HCT116 (cell line): ENCODE measurements around the gene CHMP4B. TPM values are rescaled to one million over a fixed set of nuclear protein-coding genes. Genes with fewer than 3 reads are reported as not detected.

ENCODE experiments used
- ATAC-seq: fragments of 200-7000 bp; cut with Tn5 transposase; 2 replicates; pipeline ENCODE4 v1.9.1; 2020; ENCODE audit warnings: mild to moderate bottlenecking, moderate library complexity
- BruUV-seq: library from RNA; stranded (reverse); fragments of 400-500 nt; replicated peaks from 2 replicates; lab custom pipeline; 2021; lab: Mats Ljungman, UMichigan
- CTCF ChIA-PET: fragments of 300-600 bp; sonication (Branson Sonifier 250); formaldehyde crosslinking; loops from one replicate; lab custom pipeline; 2021; ENCODE audit warnings: antibody characterized with exemption; lab: Charles Lee
- POLR2A ChIA-PET: fragments of 300-600, 350-600 bp; sonication (Branson Sonifier 250); formaldehyde crosslinking; loops from one replicate; lab custom pipeline; 2021; ENCODE audit warnings: antibody characterized with exemption; lab: Charles Lee
- RAD21 ChIA-PET, 2 experiments: fragments of 300-600 bp; sonication (Branson Sonifier 250); formaldehyde crosslinking; loops; one replicate each; lab custom pipeline; 2023; ENCODE audit warnings: low total read pairs in 2 of 2; ENCODE audit not compliant: uncharacterized antibody in 2 of 2, unreplicated experiment in 2 of 2, low non-redundant PET in 1 of 2; lab: Charles Lee
- DNase-seq: peaks from one replicate; pipeline ENCODE4 v3.0.0-alpha.2; 2010; ENCODE audit warnings: low read depth, low spot score
- H2AFZ ChIP-seq: fragments of 200-600 bp; shearing (Covaris generic), sonication (generic); 2 replicates; pipeline ENCODE4 v1.6.1; 2017; ENCODE audit warnings: low read depth, mixed run types, mixed read lengths, antibody characterized with exemption, low read length; ENCODE audit not compliant: poor library complexity, severe bottlenecking
- H3K27ac ChIP-seq: 2 replicates; pipeline ENCODE4 v1.5.1; 2012; ENCODE audit warnings: low read depth, low read length
- H3K27me3 ChIP-seq: fragments of 200-600 bp; sonication (generic); 2 replicates; pipeline ENCODE4 v1.6.1; 2016; ENCODE audit warnings: mixed run types, low read length, mixed read lengths; ENCODE audit not compliant: insufficient read depth
- H3K36me3 ChIP-seq, 2 experiments: fragments of 200-500 bp in 1 of 2; fragments of 200-600 bp in 1 of 2; sonication (Bioruptor generic) in 1 of 2; sonication (generic) in 1 of 2; 2 replicates each; pipeline versions ENCODE4 v1.5.1 to v1.6.1; 2014 to 2016; ENCODE audit warnings: low read length in 2 of 2, inconsistent platforms in 1 of 2, mixed read lengths in 1 of 2, mixed run types in 1 of 2; ENCODE audit not compliant: insufficient read depth in 2 of 2, control insufficient read depth in 1 of 2
- H3K4me1 ChIP-seq, 2 experiments: fragments of 200-600 bp in 1 of 2; sonication (generic) in 1 of 2; 2 replicates each; pipeline versions ENCODE4 v1.5.1 to v1.6.1; 2012 to 2017; ENCODE audit warnings: low read length in 2 of 2, inconsistent platforms in 1 of 2, mild to moderate bottlenecking in 1 of 2, mixed read lengths in 1 of 2, mixed run types in 1 of 2, moderate library complexity in 1 of 2; ENCODE audit not compliant: insufficient read depth in 2 of 2, control insufficient read depth in 1 of 2
- H3K4me2 ChIP-seq: fragments of 200-600 bp; sonication (generic); 2 replicates; pipeline ENCODE4 v1.6.1; 2017; ENCODE audit warnings: mixed run types, low read length, mixed read lengths
- H3K4me3 ChIP-seq, 2 experiments: fragments of 200-600 bp in 1 of 2; sonication (generic) in 1 of 2; replicated peaks in 1 of 2; 2 replicates each; pipeline ENCODE4 v1.5.1; 2011 to 2016; ENCODE audit warnings: low read length in 2 of 2, control low read depth in 1 of 2, low read depth in 1 of 2, mild to moderate bottlenecking in 1 of 2, mixed read lengths in 1 of 2, mixed run types in 1 of 2
- H3K79me2 ChIP-seq: fragments of 200-600 bp; sonication (generic); 2 replicates; pipeline ENCODE4 v1.6.1; 2017; ENCODE audit warnings: mild to moderate bottlenecking, mixed run types, low read length, moderate library complexity, mixed read lengths; ENCODE audit not compliant: insufficient read depth
- H3K9ac ChIP-seq: fragments of 200-600 bp; sonication (generic); 2 replicates; pipeline ENCODE4 v1.6.1; 2016; ENCODE audit warnings: low read length, mixed read lengths
- H3K9me2 ChIP-seq: fragments of 200-600 bp; sonication (generic), shearing (Covaris generic); 2 replicates; pipeline ENCODE4 v1.6.1; 2017; ENCODE audit warnings: mixed run types, mild to moderate bottlenecking, moderate library complexity; ENCODE audit not compliant: insufficient read depth
- H3K9me3 ChIP-seq, 2 experiments: fragments of 200-500 bp in 1 of 2; fragments of 200-600 bp in 1 of 2; sonication (Bioruptor generic) in 1 of 2; sonication (generic) in 1 of 2; 2 replicates each; pipeline ENCODE4 v1.6.1; 2014 to 2017; ENCODE audit warnings: low read length in 2 of 2, mixed read lengths in 2 of 2, inconsistent platforms in 1 of 2, low read depth in 1 of 2, mild to moderate bottlenecking in 1 of 2, mixed run types in 1 of 2, moderate library complexity in 1 of 2; ENCODE audit not compliant: control insufficient read depth in 1 of 2, insufficient read depth in 1 of 2
- H4K20me1 ChIP-seq: fragments of 200-600 bp; sonication (generic), shearing (Covaris generic); 2 replicates; pipeline ENCODE4 v1.6.1; 2017; ENCODE audit warnings: mixed run types, mild to moderate bottlenecking, moderate library complexity; ENCODE audit not compliant: insufficient read depth
- CBX3 ChIP-seq: IDR thresholded peaks from 2 replicates; pipeline ENCODE4 v1.6.1; 2012; ENCODE audit warnings: low read depth
- EGR1 ChIP-seq: IDR thresholded peaks from 2 replicates; pipeline ENCODE4 v1.6.1; 2012; ENCODE audit warnings: low read depth
- EZH2 ChIP-seq: fragments of 200-600 bp; sonication (generic); IDR thresholded peaks from 2 replicates; pipeline ENCODE4 v1.6.1; 2017; ENCODE audit warnings: antibody characterized with exemption, mixed run types
- EZH2phosphoT487 ChIP-seq: fragments of 200-600 bp; IDR thresholded peaks from 2 replicates; pipeline ENCODE4 v1.6.1; 2018; ENCODE audit warnings: antibody characterized with exemption, borderline replicate concordance
- SP1 ChIP-seq: IDR thresholded peaks from 2 replicates; pipeline ENCODE4 v1.6.1; 2012; ENCODE audit warnings: low read depth
- TCF7L2 ChIP-seq: IDR thresholded peaks from 2 replicates; pipeline ENCODE4 v1.7.0; 2011; ENCODE audit warnings: borderline replicate concordance, inconsistent platforms; ENCODE audit not compliant: insufficient read depth, insufficient read length; ENCODE audit errors: extremely low read depth
- ZFX ChIP-seq: fragments of 450-650 bp; IDR thresholded peaks from 2 replicates; pipeline ENCODE4 v1.6.1; 2017
- ZNF274 ChIP-seq: fragments of 200-500 bp; sonication (Bioruptor generic); IDR thresholded peaks from 2 replicates; pipeline ENCODE4 v1.6.1; 2014; ENCODE audit warnings: mild to moderate bottlenecking, low read depth, low read length, inconsistent platforms
- intact Hi-C: fragments of 100-400 bp; cut with micrococcal nuclease; formaldehyde crosslinking; loops from 2 replicates; pipeline ENCODE4 v1.10.0; 2022
- total RNA-seq: library from RNA; stranded (reverse); gene quantifications from one replicate; pipeline ENCODE4 v1.2.1, GENCODE V29; 2021; ENCODE audit not compliant: unreplicated experiment
- TF ChIP-seq, protein P1 (sequence below): IDR thresholded peaks from 2 replicates; pipeline ENCODE4 v1.6.1; 2012; ENCODE audit warnings: low read depth
- TF ChIP-seq, protein P2 (sequence below): IDR thresholded peaks from 2 replicates; pipeline ENCODE4 v1.6.1; 2012
- TF ChIP-seq, protein P3 (sequence below), 3 experiments: fragments of 200-600 bp in 1 of 3; sonication (generic) in 1 of 3; IDR thresholded peaks in 2 of 3; conservative IDR thresholded peaks in 1 of 3; 2 replicates each; pipeline ENCODE4 v1.5.1; 2012 to 2017; ENCODE audit warnings: low read depth in 2 of 3, low read length in 2 of 3, antibody characterized with exemption in 1 of 3, borderline replicate concordance in 1 of 3, control low read depth in 1 of 3, mild to moderate bottlenecking in 1 of 3, mixed read lengths in 1 of 3, mixed run types in 1 of 3, moderate library complexity in 1 of 3; ENCODE audit not compliant: insufficient read depth in 1 of 3
- TF ChIP-seq, protein P4 (sequence below): IDR thresholded peaks from 2 replicates; pipeline ENCODE4 v1.6.1; 2012

CHMP4B gene
- total RNA-seq, 1 experiment from 2014 or later = 56.9 TPM

DNA sequence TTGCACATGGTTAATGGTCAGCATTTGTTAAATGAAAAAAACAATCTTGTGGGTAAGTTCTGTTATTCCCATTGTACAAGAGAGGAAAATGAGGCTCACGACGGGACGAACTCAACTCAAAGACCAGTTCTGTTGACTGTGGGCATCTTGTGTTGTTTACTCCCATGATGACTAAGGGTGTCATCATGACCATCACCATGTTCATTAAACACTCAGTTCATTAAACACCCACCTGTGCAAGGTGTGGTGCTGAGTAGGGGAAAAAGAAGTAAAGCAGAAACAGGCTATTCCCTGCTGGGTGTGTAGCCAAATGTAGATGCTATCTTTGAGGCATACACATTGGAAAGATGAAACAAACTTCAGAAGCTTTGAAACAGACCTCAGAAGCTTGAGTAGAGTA is 4.5 kb downstream of the CHMP4B start:
- ChIA-PET POLR2A (no interaction called here), RAD21 (no interaction called here), CTCF (no interaction called here)
- H3K79me2 ChIP-seq = peaks cover 91% of the 10 kb centered on the region
- no peak overlapping the region for H3K9ac ChIP-seq
- H3K4me3 ChIP-seq = no peak overlapping the region
- DNase-seq = no peak
- peaks cover 0 to 4% of the 10 kb centered on the region in 2 experiments; a peak in 2 of 4 replicates for H3K36me3 ChIP-seq
- peaks cover 12% of the 10 kb centered on the region; the same call in 1 of the 2 replicates for H4K20me1 ChIP-seq
- no peak overlapping the region for H3K27ac ChIP-seq
- BruUV-seq = no TSS peak
- peaks cover 12 to 41% of the 10 kb centered on the region in 2 experiments for H3K4me1 ChIP-seq
- ATAC-seq = no peak
- H3K4me2 ChIP-seq = no peak overlapping the region
- H2AFZ ChIP-seq = no peak overlapping the region
- TF ChIP-seq EZH2phosphoT487 (no peak), CBX3 (no peak), ZFX (no peak)
- TF ChIP-seq, protein P1, sequence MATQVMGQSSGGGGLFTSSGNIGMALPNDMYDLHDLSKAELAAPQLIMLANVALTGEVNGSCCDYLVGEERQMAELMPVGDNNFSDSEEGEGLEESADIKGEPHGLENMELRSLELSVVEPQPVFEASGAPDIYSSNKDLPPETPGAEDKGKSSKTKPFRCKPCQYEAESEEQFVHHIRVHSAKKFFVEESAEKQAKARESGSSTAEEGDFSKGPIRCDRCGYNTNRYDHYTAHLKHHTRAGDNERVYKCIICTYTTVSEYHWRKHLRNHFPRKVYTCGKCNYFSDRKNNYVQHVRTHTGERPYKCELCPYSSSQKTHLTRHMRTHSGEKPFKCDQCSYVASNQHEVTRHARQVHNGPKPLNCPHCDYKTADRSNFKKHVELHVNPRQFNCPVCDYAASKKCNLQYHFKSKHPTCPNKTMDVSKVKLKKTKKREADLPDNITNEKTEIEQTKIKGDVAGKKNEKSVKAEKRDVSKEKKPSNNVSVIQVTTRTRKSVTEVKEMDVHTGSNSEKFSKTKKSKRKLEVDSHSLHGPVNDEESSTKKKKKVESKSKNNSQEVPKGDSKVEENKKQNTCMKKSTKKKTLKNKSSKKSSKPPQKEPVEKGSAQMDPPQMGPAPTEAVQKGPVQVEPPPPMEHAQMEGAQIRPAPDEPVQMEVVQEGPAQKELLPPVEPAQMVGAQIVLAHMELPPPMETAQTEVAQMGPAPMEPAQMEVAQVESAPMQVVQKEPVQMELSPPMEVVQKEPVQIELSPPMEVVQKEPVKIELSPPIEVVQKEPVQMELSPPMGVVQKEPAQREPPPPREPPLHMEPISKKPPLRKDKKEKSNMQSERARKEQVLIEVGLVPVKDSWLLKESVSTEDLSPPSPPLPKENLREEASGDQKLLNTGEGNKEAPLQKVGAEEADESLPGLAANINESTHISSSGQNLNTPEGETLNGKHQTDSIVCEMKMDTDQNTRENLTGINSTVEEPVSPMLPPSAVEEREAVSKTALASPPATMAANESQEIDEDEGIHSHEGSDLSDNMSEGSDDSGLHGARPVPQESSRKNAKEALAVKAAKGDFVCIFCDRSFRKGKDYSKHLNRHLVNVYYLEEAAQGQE = no peak
- TF ChIP-seq, all 23 proteins: peak for 0
- Histone ChIP-seq H3K9me2 (no peaks in the 10 kb centered on the region), H3K27me3 (no peaks in the 10 kb centered on the region), H3K9me3 (no peaks in the 10 kb centered on the region)
- intact Hi-C loops = no loop called here

DNA sequence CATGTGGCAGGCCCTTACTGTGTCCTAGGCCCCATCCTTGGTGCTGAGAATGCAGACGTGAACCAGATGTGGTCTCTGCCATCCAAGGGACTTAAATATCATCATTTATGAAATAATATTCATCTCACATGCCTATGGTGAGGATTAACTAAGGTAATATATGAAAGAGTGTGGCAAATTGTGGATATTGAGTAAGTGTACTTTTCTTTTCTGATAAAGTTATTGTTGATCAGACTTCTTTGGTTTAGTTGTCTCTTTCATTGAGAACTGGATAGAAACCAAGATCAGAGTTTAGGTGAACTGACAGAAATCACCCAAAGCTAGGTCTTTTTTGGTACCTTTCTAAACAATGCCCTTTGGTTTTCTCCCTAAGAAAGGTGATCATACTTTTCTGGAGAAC is 5.0 kb downstream of the CHMP4B start:
- Histone ChIP-seq H3K4me1 (peaks cover 15 to 44% of the 10 kb centered on the region in 2 experiments), H3K9me3 (no peaks in the 10 kb centered on the region), H4K20me1 (peaks cover 12% of the 10 kb centered on the region; the same call in 1 of the 2 replicates), H3K27me3 (no peaks in the 10 kb centered on the region), H3K79me2 (peaks cover 91% of the 10 kb centered on the region), H3K27ac (no peak overlapping the region), H3K9ac (no peak overlapping the region), H3K4me2 (no peak overlapping the region), H3K9me2 (no peaks in the 10 kb centered on the region), H2AFZ (no peak overlapping the region), H3K36me3 (peaks cover 0 to 4% of the 10 kb centered on the region in 2 experiments; a peak in 2 of 4 replicates), H3K4me3 (no peak overlapping the region)
- ChIA-PET RAD21 (no interaction called here), CTCF (no interaction called here), POLR2A (no interaction called here)
- intact Hi-C loops = no loop called here
- ATAC-seq (no peak), DNase-seq (no peak)
- BruUV-seq = no TSS peak
- TF ChIP-seq EGR1 (no peak), EZH2 (no peak), ZNF274 (no peak), SP1 (no peak), TCF7L2 (no peak), ZFX (no peak)
- TF ChIP-seq, protein P2, sequence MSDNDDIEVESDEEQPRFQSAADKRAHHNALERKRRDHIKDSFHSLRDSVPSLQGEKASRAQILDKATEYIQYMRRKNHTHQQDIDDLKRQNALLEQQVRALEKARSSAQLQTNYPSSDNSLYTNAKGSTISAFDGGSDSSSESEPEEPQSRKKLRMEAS = no peak
- TF ChIP-seq, protein P3, sequence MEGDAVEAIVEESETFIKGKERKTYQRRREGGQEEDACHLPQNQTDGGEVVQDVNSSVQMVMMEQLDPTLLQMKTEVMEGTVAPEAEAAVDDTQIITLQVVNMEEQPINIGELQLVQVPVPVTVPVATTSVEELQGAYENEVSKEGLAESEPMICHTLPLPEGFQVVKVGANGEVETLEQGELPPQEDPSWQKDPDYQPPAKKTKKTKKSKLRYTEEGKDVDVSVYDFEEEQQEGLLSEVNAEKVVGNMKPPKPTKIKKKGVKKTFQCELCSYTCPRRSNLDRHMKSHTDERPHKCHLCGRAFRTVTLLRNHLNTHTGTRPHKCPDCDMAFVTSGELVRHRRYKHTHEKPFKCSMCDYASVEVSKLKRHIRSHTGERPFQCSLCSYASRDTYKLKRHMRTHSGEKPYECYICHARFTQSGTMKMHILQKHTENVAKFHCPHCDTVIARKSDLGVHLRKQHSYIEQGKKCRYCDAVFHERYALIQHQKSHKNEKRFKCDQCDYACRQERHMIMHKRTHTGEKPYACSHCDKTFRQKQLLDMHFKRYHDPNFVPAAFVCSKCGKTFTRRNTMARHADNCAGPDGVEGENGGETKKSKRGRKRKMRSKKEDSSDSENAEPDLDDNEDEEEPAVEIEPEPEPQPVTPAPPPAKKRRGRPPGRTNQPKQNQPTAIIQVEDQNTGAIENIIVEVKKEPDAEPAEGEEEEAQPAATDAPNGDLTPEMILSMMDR (IDR thresholded peaks at IDR 0.05 in 2 of 3, conservative IDR thresholded peaks at IDR 0.05 in 1 of 3; ENCODE audit: borderline replicate concordance in 1 of 3, insufficient read depth in 1 of 3, low read depth in 2 of 3, low read length in 2 of 3) = no peak
- TF ChIP-seq, protein P4, sequence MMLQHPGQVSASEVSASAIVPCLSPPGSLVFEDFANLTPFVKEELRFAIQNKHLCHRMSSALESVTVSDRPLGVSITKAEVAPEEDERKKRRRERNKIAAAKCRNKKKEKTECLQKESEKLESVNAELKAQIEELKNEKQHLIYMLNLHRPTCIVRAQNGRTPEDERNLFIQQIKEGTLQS = no peak
